IMR-90 (cell line): ENCODE data around the gene RNF14. TPM values are rescaled to one million over a fixed set of nuclear protein-coding genes. Genes with fewer than 3 reads are reported as not detected.

Source experiments
- ATAC-seq: fragments of 200-7000 bp; cut with Tn5 transposase; 2 replicates; pipeline ENCODE4 v1.9.1; 2020; ENCODE audit warnings: low read depth, mild to moderate bottlenecking, moderate library complexity
- BruUV-seq: library from RNA; stranded (reverse); fragments of 400-500 nt; replicated peaks from 2 replicates; lab custom pipeline; 2021; lab: Mats Ljungman, UMichigan
- CTCF ChIA-PET: fragments of 300-600 bp; formaldehyde crosslinking; extraction: SDS; loops from one replicate; lab custom pipeline; 2021; ENCODE audit warnings: antibody characterized with exemption; lab: Yijun Ruan, JAX
- POLR2A ChIA-PET: fragments of 300-600 bp; sonication (Branson Sonifier 250); formaldehyde crosslinking; loops from one replicate; lab custom pipeline; 2022; ENCODE audit warnings: antibody characterized with exemption; ENCODE audit not compliant: unreplicated experiment; lab: Charles Lee
- DNase-seq: peaks from one replicate; pipeline ENCODE4 v3.0.0; 2013
- H2AFZ ChIP-seq: replicated peaks from 2 replicates; pipeline ENCODE3; 2013; ENCODE audit warnings: low read length, mild to moderate bottlenecking; ENCODE audit not compliant: poor library complexity
- H2AK5ac ChIP-seq: 2 replicates; pipeline ENCODE4 v1.6.1; 2013; ENCODE audit warnings: low read depth, low read length, inconsistent platforms
- H2AK9ac ChIP-seq: replicated peaks from 2 replicates; pipeline ENCODE3; 2013; ENCODE audit warnings: mild to moderate bottlenecking, low read depth, low read length, moderate library complexity; ENCODE audit not compliant: poor library complexity
- H2BK120ac ChIP-seq: 2 replicates; pipeline ENCODE4 v1.6.1; 2013; ENCODE audit warnings: low read depth, low read length, inconsistent platforms
- H2BK15ac ChIP-seq: 3 replicates; pipeline ENCODE4 v1.6.1; 2013; ENCODE audit warnings: low read depth, low read length, inconsistent platforms
- H2BK20ac ChIP-seq: 2 replicates; pipeline ENCODE4 v1.6.1; 2013; ENCODE audit warnings: low read depth, mild to moderate bottlenecking, inconsistent platforms, low read length, moderate library complexity
- H2BK5ac ChIP-seq: 2 replicates; pipeline ENCODE4 v1.6.1; 2013; ENCODE audit warnings: mild to moderate bottlenecking, low read depth, low read length, inconsistent platforms; ENCODE audit not compliant: poor library complexity, severe bottlenecking
- H3K14ac ChIP-seq: replicated peaks from 2 replicates; pipeline ENCODE4 v1.6.1; 2013; ENCODE audit warnings: low read depth, low read length, inconsistent platforms
- H3K18ac ChIP-seq: 2 replicates; pipeline ENCODE4 v1.6.1; 2013; ENCODE audit warnings: low read depth, low read length, control low read depth
- H3K23ac ChIP-seq: 2 replicates; pipeline ENCODE4 v1.6.1; 2013; ENCODE audit warnings: low read depth, low read length, inconsistent platforms
- H3K27ac ChIP-seq: 2 replicates; pipeline ENCODE4 v1.5.1; 2013; ENCODE audit warnings: mild to moderate bottlenecking, control low read depth, low read length; ENCODE audit not compliant: insufficient read depth
- H3K27me3 ChIP-seq: 2 replicates; pipeline ENCODE4 v1.6.1; 2013; ENCODE audit warnings: low read length; ENCODE audit not compliant: control insufficient read depth, insufficient read depth
- H3K36me3 ChIP-seq: 2 replicates; pipeline ENCODE4 v1.6.1; 2013; ENCODE audit warnings: low read length, mixed read lengths; ENCODE audit not compliant: control insufficient read depth, insufficient read depth
- H3K4ac ChIP-seq: 2 replicates; pipeline ENCODE4 v1.6.1; 2013; ENCODE audit warnings: low read depth, low read length, inconsistent platforms
- H3K4me1 ChIP-seq: 2 replicates; pipeline ENCODE4 v1.6.1; 2013; ENCODE audit warnings: low read length, mixed read lengths; ENCODE audit not compliant: control insufficient read depth, insufficient read depth
- H3K4me2 ChIP-seq: 2 replicates; pipeline ENCODE4 v1.6.1; 2013; ENCODE audit warnings: low read depth, mild to moderate bottlenecking, control low read depth, low read length, moderate library complexity
- H3K4me3 ChIP-seq: 2 replicates; pipeline ENCODE4 v1.5.1; 2013; ENCODE audit warnings: low read depth, mild to moderate bottlenecking, control low read depth, low read length, moderate library complexity; ENCODE audit not compliant: insufficient read depth
- H3K56ac ChIP-seq: 2 replicates; pipeline ENCODE4 v1.6.1; 2013; ENCODE audit warnings: low read length, inconsistent platforms; ENCODE audit not compliant: insufficient read depth; ENCODE audit errors: extremely low read depth
- H3K79me1 ChIP-seq, 2 experiments: 2 replicates each; pipeline ENCODE4 v1.6.1; 2013; ENCODE audit warnings: low read length in 2 of 2, inconsistent platforms in 1 of 2, low read depth in 1 of 2
- H3K9ac ChIP-seq: 2 replicates; pipeline ENCODE4 v1.6.1; 2013; ENCODE audit warnings: low read depth, low read length, control low read depth
- H3K9me1 ChIP-seq: 2 replicates; pipeline ENCODE4 v1.6.1; 2013; ENCODE audit warnings: low read length, inconsistent platforms; ENCODE audit not compliant: insufficient read depth
- H3K9me3 ChIP-seq: 2 replicates; pipeline ENCODE4 v1.6.1; 2013; ENCODE audit warnings: low read length; ENCODE audit not compliant: control insufficient read depth, insufficient read depth
- H4K20me1 ChIP-seq: 2 replicates; pipeline ENCODE4 v1.6.1; 2013; ENCODE audit warnings: low read length, inconsistent platforms; ENCODE audit not compliant: insufficient read depth
- H4K5ac ChIP-seq: 2 replicates; pipeline ENCODE4 v1.6.1; 2013; ENCODE audit warnings: mild to moderate bottlenecking, low read depth, low read length, control low read depth
- H4K8ac ChIP-seq, 2 experiments: 2 replicates each; pipeline ENCODE4 v1.6.1; 2013; ENCODE audit warnings: low read depth in 2 of 2, low read length in 2 of 2, control low read depth in 1 of 2, inconsistent platforms in 1 of 2
- H4K91ac ChIP-seq: 2 replicates; pipeline ENCODE4 v1.6.1; 2013; ENCODE audit warnings: low read depth, low read length, inconsistent platforms; ENCODE audit not compliant: insufficient read depth
- BHLHE40 ChIP-seq: fragments of 150-350 bp; IDR thresholded peaks from 2 replicates; pipeline ENCODE4 v1.6.1; 2016; ENCODE audit warnings: mild to moderate bottlenecking, low read depth, low read length
- CEBPB ChIP-seq: IDR thresholded peaks from 2 replicates; pipeline ENCODE4 v1.6.1; 2012; ENCODE audit warnings: low read depth, low read length, improper control_type of control experiment
- CHD1 ChIP-seq: IDR thresholded peaks from 2 replicates; pipeline ENCODE4 v1.6.1; 2012; ENCODE audit warnings: low read depth, low read length, improper control_type of control experiment
- CTCF ChIP-seq: conservative IDR thresholded peaks from 2 replicates; pipeline ENCODE4 v1.5.1; 2012; ENCODE audit warnings: mild to moderate bottlenecking, low read depth, low read length, improper control_type of control experiment
- FOS ChIP-seq: fragments of 150-350 bp; IDR thresholded peaks from 2 replicates; pipeline ENCODE4 v1.6.1; 2016; ENCODE audit warnings: low read depth, low read length
- MAFK ChIP-seq: IDR thresholded peaks from 2 replicates; pipeline ENCODE4 v1.6.1; 2012; ENCODE audit warnings: low read depth, low read length, improper control_type of control experiment
- MAZ ChIP-seq: IDR thresholded peaks from 2 replicates; pipeline ENCODE4 v1.6.1; 2012; ENCODE audit warnings: low read depth, mild to moderate bottlenecking, low read length, improper control_type of control experiment, moderate library complexity, borderline replicate concordance
- MXI1 ChIP-seq: IDR thresholded peaks from 2 replicates; pipeline ENCODE4 v1.6.1; 2012; ENCODE audit warnings: low read depth, mild to moderate bottlenecking, low read length, moderate library complexity, borderline replicate concordance
- NFE2L2 ChIP-seq: fragments of 150-350 bp; IDR thresholded peaks from 2 replicates; pipeline ENCODE4 v1.6.1; 2016; ENCODE audit warnings: low read depth, mild to moderate bottlenecking, low read length
- POLR2A ChIP-seq: IDR thresholded peaks from 2 replicates; pipeline ENCODE4 v1.6.1; 2012; ENCODE audit warnings: mild to moderate bottlenecking, low read depth, low read length
- RAD21 ChIP-seq: IDR thresholded peaks from 2 replicates; pipeline ENCODE4 v1.6.1; 2012; ENCODE audit warnings: low read length, improper control_type of control experiment
- RFX5 ChIP-seq: IDR thresholded peaks from 2 replicates; pipeline ENCODE4 v1.8.0; 2012; ENCODE audit warnings: low read depth, mild to moderate bottlenecking, low read length, moderate library complexity
- SMC3 ChIP-seq: fragments of 150-350 bp; IDR thresholded peaks from 2 replicates; pipeline ENCODE4 v1.6.1; 2016; ENCODE audit warnings: low read depth, mild to moderate bottlenecking, antibody characterized with exemption, low read length, moderate library complexity
- WGBS, 2 experiments: methylation state at CpG; one replicate each; pipeline versions ENCODE4 v1.1.5 to v1.1.7; 2013; ENCODE audit warnings: missing lambda C conversion rate in 2 of 2; ENCODE audit not compliant: insufficient read length in 1 of 2; ENCODE audit errors: extremely low coverage in 2 of 2; 5-methylcytosine and 5-hydroxymethylcytosine counted together
- dilution Hi-C: fragments of 300-500 bp; cut with HindIII; formaldehyde crosslinking; loops from one replicate; pipeline ENCODE4 v1.14.3; 2018; ENCODE audit warnings: low sequenced_read_pairs; ENCODE audit not compliant: unreplicated experiment
- in situ Hi-C: fragments of 300-500 bp; cut with MboI; formaldehyde crosslinking; loops from 3 replicates; pipeline ENCODE4 v1.14.3; 2019; ENCODE audit warnings: low sequenced_read_pairs, inconsistent platforms, mixed read lengths
- intact Hi-C: fragments of 100-400 bp; cut with micrococcal nuclease; formaldehyde crosslinking; loops from 2 replicates; pipeline ENCODE4 v1.10.0; 2022
- polyA plus RNA-seq, 3 experiments: library from polyadenylated mRNA; depleted of rRNA; stranded (reverse); fragments of >200 nt; gene quantifications; 2 replicates each; pipeline ENCODE4 v1.2.3, GENCODE V29; 2012; ENCODE audit warnings: low replicate concordance in 1 of 3
- total RNA-seq: library from RNA; depleted of rRNA; stranded (reverse); fragments of >200 nt; gene quantifications from 2 replicates; pipeline ENCODE4 v1.2.3, GENCODE V29; 2012
- TF ChIP-seq, protein P1 (sequence below): fragments of 150-350 bp; IDR thresholded peaks from 2 replicates; pipeline ENCODE4 v1.6.1; 2016; ENCODE audit warnings: low read depth, mild to moderate bottlenecking, low read length, moderate library complexity, borderline replicate concordance
- TF ChIP-seq, protein P2 (sequence below): fragments of 150-350 bp; IDR thresholded peaks from 2 replicates; pipeline ENCODE4 v1.6.1; 2017; ENCODE audit warnings: mild to moderate bottlenecking, antibody characterized with exemption, low read length, low read depth

The RNF14 gene
- total and polyA plus RNA-seq, 2 of the 4 experiments (the other 2 are of a cell fraction): 36.1 to 106 TPM

GRCh38 chr5:142011572-142012185, 42.8 kb downstream of the RNF14 start:
- Histone ChIP-seq H4K20me1 (no peaks in the 10 kb centered on the region), H3K4ac (peak overlapping the region; percentile 53; the same call in 1 of the 2 replicates), H3K9me1 (peaks cover 19% of the 10 kb centered on the region), H2AFZ (peak overlapping the region; percentile 48), H3K79me1 (peaks cover 4 to 17% of the 10 kb centered on the region in 2 experiments; a peak in 3 of 4 replicates), H3K9ac (no peak overlapping the region), H2BK15ac (no peak overlapping the region), H3K56ac (no peak overlapping the region), H3K9me3 (no peaks in the 10 kb centered on the region), H3K23ac (peak overlapping the region; percentile 24; the same call in 1 of the 2 replicates), H3K4me2 (peak overlapping the region; percentile 95; the same call in 1 of the 2 replicates), H2AK9ac (peak overlapping the region; percentile 63), H2BK5ac (no peak overlapping the region), H3K27me3 (no peaks in the 10 kb centered on the region), H4K5ac (no peak overlapping the region), H3K14ac (0 out of 2 replicates have a peak overlapping the region, but pooled peaks have one; percentile 99), H3K4me1 (peaks cover 10% of the 10 kb centered on the region), H3K4me3 (no peak overlapping the region; the same call in 1 of the 2 replicates), H3K18ac (no peak overlapping the region), H4K8ac (no peak overlapping the region), H2AK5ac (no peak overlapping the region; the same call in 1 of the 2 replicates), H2BK20ac (no peak overlapping the region), H3K36me3 (peaks cover 13% of the 10 kb centered on the region), H3K27ac (no peak overlapping the region), H2BK120ac (no peak overlapping the region), H4K91ac (no peak overlapping the region)
- intact Hi-C loops: loop anchor here (2.0 to 10.0 kb wide), 3 partner anchors 133 to 683 kb away; no protein-coding TSS in a partner anchor
- DNase-seq (no peak), ATAC-seq (no peak)
- ChIA-PET CTCF (interaction anchor here (0.9 to 1.1 kb wide), 6 partner anchors 13 to 136 kb away, joined by 3 to 5 read pairs (median 3); no protein-coding TSS in a partner anchor), POLR2A (interaction anchor here (1.1 kb wide), 1 partner anchor 15 kb away, joined by 23 read pairs; no protein-coding TSS in a partner anchor)
- in situ Hi-C loops: no loop called here
- WGBS, 2 experiments: no CpG with 5 or more reads among the region's 9 CpGs
- BruUV-seq: no TSS peak
- dilution Hi-C loops: no loop called here
- TF ChIP-seq CHD1 (no peak), FOS (no peak), POLR2A (no peak), CTCF (no peak), RAD21 (no peak), MAZ (no peak), BHLHE40 (no peak), NFE2L2 (no peak), MAFK (no peak), CEBPB (no peak), SMC3 (no peak), MXI1 (no peak), RFX5 (no peak)
- TF ChIP-seq, protein P1, sequence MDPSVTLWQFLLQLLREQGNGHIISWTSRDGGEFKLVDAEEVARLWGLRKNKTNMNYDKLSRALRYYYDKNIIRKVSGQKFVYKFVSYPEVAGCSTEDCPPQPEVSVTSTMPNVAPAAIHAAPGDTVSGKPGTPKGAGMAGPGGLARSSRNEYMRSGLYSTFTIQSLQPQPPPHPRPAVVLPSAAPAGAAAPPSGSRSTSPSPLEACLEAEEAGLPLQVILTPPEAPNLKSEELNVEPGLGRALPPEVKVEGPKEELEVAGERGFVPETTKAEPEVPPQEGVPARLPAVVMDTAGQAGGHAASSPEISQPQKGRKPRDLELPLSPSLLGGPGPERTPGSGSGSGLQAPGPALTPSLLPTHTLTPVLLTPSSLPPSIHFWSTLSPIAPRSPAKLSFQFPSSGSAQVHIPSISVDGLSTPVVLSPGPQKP: no peak
- TF ChIP-seq, protein P2, sequence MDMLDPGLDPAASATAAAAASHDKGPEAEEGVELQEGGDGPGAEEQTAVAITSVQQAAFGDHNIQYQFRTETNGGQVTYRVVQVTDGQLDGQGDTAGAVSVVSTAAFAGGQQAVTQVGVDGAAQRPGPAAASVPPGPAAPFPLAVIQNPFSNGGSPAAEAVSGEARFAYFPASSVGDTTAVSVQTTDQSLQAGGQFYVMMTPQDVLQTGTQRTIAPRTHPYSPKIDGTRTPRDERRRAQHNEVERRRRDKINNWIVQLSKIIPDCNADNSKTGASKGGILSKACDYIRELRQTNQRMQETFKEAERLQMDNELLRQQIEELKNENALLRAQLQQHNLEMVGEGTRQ: no peak
